GM12875 (cell line): ENCODE measurements around the gene KMT2C.

Experiments
- H3K4me3 ChIP-seq: one replicate; pipeline ENCODE4 v1.5.1; 2011; ENCODE audit warnings: low read depth, low read length, control low read depth
- TF ChIP-seq, protein P1 (sequence below): IDR thresholded peaks from 2 replicates; pipeline ENCODE4 v1.5.1; 2011; ENCODE audit warnings: low read depth, mild to moderate bottlenecking, control low read depth, inconsistent platforms, low read length, moderate library complexity, borderline replicate concordance; ENCODE audit not compliant: insufficient read depth

The KMT2C gene

DNA sequence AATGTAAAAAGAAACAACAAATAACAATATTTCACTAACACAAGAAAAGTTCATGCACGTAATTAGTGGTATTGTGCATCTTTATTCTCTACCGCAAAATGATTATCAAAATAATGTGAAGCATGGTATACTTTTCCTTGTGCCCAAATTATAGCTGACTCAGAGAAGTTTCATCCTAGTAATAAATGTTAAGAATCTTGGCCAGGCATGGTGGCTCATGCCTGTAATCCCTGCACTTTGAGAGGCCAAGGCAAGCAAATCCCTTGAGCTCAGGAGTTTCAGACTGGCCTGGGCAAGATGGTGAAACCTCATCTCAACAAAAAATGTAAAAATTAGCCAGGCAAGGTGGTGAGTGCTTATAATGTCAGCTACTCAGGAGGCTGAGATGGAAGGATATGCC is 105.0 kb downstream of the KMT2C start:
- TF ChIP-seq, protein P1, sequence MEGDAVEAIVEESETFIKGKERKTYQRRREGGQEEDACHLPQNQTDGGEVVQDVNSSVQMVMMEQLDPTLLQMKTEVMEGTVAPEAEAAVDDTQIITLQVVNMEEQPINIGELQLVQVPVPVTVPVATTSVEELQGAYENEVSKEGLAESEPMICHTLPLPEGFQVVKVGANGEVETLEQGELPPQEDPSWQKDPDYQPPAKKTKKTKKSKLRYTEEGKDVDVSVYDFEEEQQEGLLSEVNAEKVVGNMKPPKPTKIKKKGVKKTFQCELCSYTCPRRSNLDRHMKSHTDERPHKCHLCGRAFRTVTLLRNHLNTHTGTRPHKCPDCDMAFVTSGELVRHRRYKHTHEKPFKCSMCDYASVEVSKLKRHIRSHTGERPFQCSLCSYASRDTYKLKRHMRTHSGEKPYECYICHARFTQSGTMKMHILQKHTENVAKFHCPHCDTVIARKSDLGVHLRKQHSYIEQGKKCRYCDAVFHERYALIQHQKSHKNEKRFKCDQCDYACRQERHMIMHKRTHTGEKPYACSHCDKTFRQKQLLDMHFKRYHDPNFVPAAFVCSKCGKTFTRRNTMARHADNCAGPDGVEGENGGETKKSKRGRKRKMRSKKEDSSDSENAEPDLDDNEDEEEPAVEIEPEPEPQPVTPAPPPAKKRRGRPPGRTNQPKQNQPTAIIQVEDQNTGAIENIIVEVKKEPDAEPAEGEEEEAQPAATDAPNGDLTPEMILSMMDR = no peak

DNA sequence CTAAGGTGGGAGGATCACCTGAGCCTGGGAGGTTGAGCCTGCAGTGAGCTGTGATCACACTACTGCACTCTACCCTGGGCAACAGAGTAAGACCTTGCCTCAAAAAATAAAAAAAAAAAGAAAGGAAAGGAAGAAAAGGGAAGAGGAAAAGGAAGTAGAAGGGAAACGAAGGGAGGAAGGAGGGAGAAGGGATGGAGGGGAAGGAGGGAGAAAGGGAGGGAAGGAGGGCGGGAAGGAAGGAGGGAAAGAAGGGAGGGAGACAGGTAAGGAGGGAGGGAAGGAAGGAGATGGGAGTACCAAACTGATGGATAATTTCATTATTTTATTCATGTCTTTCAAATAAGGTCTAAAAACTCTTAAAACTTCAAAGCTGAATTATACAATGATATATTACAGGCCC is 106.3 kb downstream of the KMT2C start:
- TF ChIP-seq, protein P1 = no peak
- no peak overlapping the region for H3K4me3 ChIP-seq

More for the DNA sequence above, 105.0 kb downstream of the KMT2C start:
- no peak overlapping the region for H3K4me3 ChIP-seq

DNA sequence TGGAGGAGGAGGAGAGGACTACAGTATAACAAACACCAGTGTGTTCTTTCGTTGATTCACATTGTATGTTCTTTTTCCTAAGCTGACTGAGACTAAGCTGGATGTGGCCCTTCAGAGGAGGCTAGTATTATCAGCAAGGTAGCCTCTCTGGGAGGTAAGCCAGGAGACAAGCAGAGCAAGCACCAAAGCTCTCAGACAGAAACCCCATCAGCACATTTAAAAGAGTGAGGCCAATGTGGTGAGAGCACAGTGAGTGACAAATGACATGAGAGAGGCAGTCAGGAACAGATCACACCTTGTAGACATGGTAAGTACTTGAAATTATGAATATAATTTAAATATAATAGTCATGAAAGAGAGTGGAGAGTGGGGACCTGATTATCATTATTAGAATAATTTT is 107.6 kb downstream of the KMT2C start:
- TF ChIP-seq, protein P1 = no peak
- H3K4me3 ChIP-seq = no peak overlapping the region

DNA sequence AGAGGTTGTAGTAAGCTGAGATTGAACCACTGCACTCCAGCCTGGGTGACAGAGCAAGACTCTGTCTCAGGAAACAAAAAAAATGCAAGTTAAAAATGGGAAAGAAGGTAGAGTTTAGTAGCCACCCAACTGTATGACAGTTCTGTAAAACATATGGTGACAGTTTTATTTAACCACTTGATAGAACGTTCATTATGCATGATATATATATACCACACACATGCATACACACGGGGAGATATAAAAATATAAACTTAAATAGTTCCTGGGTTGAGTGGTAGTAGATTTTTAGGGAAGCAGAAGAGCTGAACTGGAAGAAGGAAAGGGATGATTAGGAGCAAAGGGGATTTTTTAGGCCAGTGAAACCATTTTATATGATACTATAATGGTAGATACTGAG is 120.0 kb downstream of the KMT2C start:
- TF ChIP-seq, protein P1 = no peak

DNA sequence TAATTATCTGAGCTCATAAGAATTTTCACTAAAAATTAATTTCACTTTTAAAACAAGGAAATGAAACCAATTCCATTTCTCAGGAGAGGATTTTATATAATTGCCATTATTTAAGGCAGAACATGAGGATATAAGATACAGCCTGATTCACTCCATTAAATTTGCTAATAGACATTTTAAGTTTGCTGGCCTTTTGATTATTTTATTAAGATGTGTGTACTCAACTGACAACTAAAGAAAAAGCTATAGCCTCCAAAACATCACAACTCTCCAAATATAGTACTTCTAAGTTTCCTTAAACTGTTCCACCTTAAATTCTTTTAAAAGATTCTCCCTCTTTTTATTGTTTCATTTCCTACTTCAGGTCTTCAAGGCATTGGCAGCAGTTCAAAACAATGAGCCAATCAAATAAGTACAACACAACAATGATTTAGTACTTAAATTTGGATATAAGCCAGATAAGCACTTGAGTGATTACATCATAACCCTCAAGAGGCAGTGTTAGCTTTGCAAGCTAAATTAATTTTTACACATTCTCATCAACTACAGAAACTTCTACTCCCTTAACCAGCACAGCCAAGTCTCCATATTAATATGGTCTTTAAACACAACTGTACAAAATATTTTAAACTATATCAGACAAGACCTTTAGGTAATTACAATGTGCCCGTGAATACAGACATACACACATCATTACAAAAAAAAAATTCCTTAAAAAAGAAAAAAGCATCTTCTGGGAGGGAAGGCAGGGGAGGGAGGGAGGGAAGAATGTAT is 121.8 kb downstream of the KMT2C start:
- H3K4me3 ChIP-seq = no peak overlapping the region
- TF ChIP-seq, protein P1 = no peak

More for the DNA sequence above, 120.0 kb downstream of the KMT2C start:
- no peak overlapping the region for H3K4me3 ChIP-seq

DNA sequence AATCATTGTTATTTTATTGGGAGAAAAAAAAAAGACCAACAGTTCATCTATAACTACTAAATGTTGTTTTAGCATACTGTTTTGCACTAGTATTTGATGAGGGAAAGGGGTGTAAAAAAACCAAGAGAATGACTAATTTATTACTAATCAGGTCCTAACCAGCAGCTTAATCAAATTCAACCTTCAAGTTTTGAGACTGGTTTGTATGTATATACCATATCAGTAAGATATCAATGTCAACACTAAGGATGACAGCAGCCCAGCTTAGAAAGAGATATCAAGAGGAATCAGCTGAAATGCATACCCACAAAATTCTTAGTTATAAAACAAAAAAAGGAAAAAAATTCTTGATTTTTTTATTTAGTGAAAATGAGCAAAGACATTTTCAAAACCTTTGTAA is 122.6 kb downstream of the KMT2C start:
- no peak overlapping the region for H3K4me3 ChIP-seq
- TF ChIP-seq, protein P1 = no peak

DNA sequence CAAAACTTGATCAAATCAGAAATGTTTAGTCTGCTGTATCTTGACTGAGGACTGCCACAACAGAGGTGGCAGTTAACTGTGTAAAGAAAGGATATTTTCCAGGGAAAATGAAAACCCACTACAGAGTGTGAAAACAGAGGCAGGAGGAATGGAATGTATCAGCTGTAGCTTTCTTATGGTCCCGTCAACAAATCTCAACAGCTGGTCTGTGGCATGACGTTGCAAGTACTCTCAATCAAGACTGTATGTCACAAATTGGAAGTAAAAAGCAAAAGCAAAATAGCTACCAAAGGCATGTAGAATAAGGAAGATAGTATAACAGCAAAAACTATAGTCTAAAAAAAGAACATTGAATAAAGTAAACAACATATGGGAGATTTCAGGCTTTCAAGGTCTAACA is 123.5 kb downstream of the KMT2C start:
- H3K4me3 ChIP-seq = no peak overlapping the region
- TF ChIP-seq, protein P1 = no peak
